Spleen (tissue), 11 donors: ENCODE data around the gene CRB3. TPM values are rescaled to one million over a fixed set of nuclear protein-coding genes. Genes with fewer than 3 reads are reported as not detected.

ENCODE experiments used
- DNase-seq: peaks from one replicate; pipeline ENCODE4 v3.0.0-alpha.2; 2020
- H3K27ac ChIP-seq, 8 donors: fragments of 200-600 bp; sonication (generic) in 7 of 8; 1 replicate in 4 of 8; 2 replicates in 4 of 8; pipeline versions ENCODE4 v1.5.0 to v1.8.0; 2016 to 2021; ENCODE audit warnings: inconsistent platforms in 4 of 8, mild to moderate bottlenecking in 4 of 8, moderate library complexity in 1 of 8
- H3K27me3 ChIP-seq, 7 donors: fragments of 200-600 bp; sonication (generic) in 6 of 7; replicated peaks in 1 of 7; 1 replicate in 4 of 7; 2 replicates in 3 of 7; pipeline versions ENCODE4 v1.5.0 to v1.8.0; 2016 to 2021; ENCODE audit warnings: inconsistent platforms in 3 of 7, mild to moderate bottlenecking in 1 of 7
- H3K36me3 ChIP-seq, 6 donors: fragments of 200-600 bp; sonication (generic) in 5 of 6; 1 replicate in 4 of 6; 2 replicates in 2 of 6; pipeline versions ENCODE4 v1.5.0 to v1.8.0; 2016 to 2021; ENCODE audit warnings: inconsistent platforms in 2 of 6
- H3K4me1 ChIP-seq, 6 donors: fragments of 200-600 bp; sonication (generic) in 5 of 6; 1 replicate in 3 of 6; 2 replicates in 3 of 6; pipeline versions ENCODE4 v1.5.0 to v1.8.0; 2016 to 2021; ENCODE audit warnings: inconsistent platforms in 3 of 6
- H3K4me3 ChIP-seq, 8 donors: fragments of 200-600 bp; sonication (generic) in 7 of 8; 1 replicate in 4 of 8; 2 replicates in 4 of 8; pipeline versions ENCODE4 v1.5.0 to v1.8.0; 2016 to 2021; ENCODE audit warnings: inconsistent platforms in 4 of 8, mild to moderate bottlenecking in 4 of 8, moderate library complexity in 2 of 8
- H3K9me3 ChIP-seq, 8 donors: fragments of 200-600 bp; sonication (generic) in 7 of 8; 1 replicate in 4 of 8; 2 replicates in 4 of 8; pipeline versions ENCODE4 v1.5.0 to v1.8.0; 2016 to 2021; ENCODE audit warnings: inconsistent platforms in 4 of 8
- POLR2A ChIP-seq, 3 donors: fragments of 450-650 bp; IDR thresholded peaks; one replicate each; pipeline ENCODE4 v1.5.1; 2017; ENCODE audit warnings: antibody characterized with exemption in 3 of 3, mild to moderate bottlenecking in 1 of 3
- POLR2AphosphoS5 ChIP-seq, 3 donors: sonication (generic); formaldehyde crosslinking; IDR thresholded peaks; one replicate each; pipeline ENCODE4 v1.5.1; 2017; ENCODE audit warnings: antibody characterized with exemption in 3 of 3
- WGBS, 5 donors: extraction: QIAGEN DNeasy Blood & Tissue Kit in 3 of 5; methylation state at CpG; one replicate each; pipeline versions ENCODE4 v1.1.5 to v1.1.7; 2013 to 2018; 5-methylcytosine and 5-hydroxymethylcytosine counted together
- intact Hi-C: fragments of 100-400 bp; cut with DNase I; formaldehyde crosslinking; loops from one replicate; pipeline ENCODE4 v1.15.0; 2023; ENCODE audit warnings: low total_unique reads
- polyA plus RNA-seq, 3 donors: library from polyadenylated mRNA; stranded (reverse); fragments of 200-250 nt; gene quantifications; one replicate each; pipeline ENCODE4 v1.2.1, GENCODE V29; 2013
- total RNA-seq, 7 donors: library from RNA; depleted of rRNA in 3 of 7; stranded (reverse); fragments of >200 nt in 3 of 7; fragmentation: NEBNext Ultra II Directional in 4 of 7; extraction: Animal tissue kit (Norgen Biotek cat#: 25700) in 4 of 7; gene quantifications; one replicate each; pipeline versions ENCODE4 v1.1.0 to v1.2.1, GENCODE V29; 2016 to 2021
- TF ChIP-seq, protein P1 (sequence below), 11 experiments: fragments of 200-600 bp in 7 of 11; fragments of 450-650 bp in 4 of 11; sonication (generic) in 4 of 11; IDR thresholded peaks in 8 of 11; conservative IDR thresholded peaks in 3 of 11; 1 replicate in 7 of 11; 2 replicates in 4 of 11; pipeline versions ENCODE4 v1.4.0 to v1.8.0; 2016 to 2021; ENCODE audit warnings: antibody characterized with exemption in 11 of 11, inconsistent platforms in 4 of 11, mild to moderate bottlenecking in 1 of 11
- donor health status: healthy with polysubstance abuse.
- donor health status: DM: no; HTN: no; CAD: no; lungs with moderate emphysema.
- donor health status: DM: no; HTN: no; CAD: no.
- donor health status: Bipolar disorder and iron deficiency.
- donor health status: healthy.
- donor health status: DM: no; HTN: no; CAD: no.
- donor health status: DM: yes; HTN: yes; CAD: no.

Gene CRB3
- total and polyA plus RNA-seq, 10 donors: 1.0 to 2.0 (median 1.2) TPM; not detected in 2

DNA sequence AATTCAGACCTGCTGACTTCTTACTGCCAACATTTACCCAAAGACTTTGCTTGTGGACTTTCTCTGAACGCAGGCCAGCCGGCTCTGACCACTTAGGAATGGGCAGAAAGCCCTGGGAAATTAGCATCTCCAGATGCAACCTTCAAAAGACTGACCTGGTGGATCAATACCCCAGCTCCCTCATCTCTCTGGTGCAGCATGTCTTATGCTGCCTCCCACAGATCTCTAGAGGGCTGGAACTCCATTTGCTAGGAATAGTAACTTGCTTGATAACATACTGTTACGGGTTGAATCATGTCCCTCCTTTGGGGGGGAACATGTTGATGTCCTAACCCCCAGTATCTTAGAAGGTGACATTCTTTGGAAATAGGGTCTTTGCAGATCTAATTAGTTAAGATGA lies 17.6 kb upstream of the CRB3 start:
- Histone ChIP-seq H3K4me1 (no peaks in the 10 kb centered on the region), H3K27ac (no peak overlapping the region), H3K9me3 (peaks cover 0 to 12% (median 0%) of the 10 kb centered on the region in 8 donors), H3K36me3 (peaks cover 0 to 23% (median 0%) of the 10 kb centered on the region in 6 donors), H3K27me3 (no peaks in the 10 kb centered on the region), H3K4me3 (no peak overlapping the region)
- TF ChIP-seq, protein P1, sequence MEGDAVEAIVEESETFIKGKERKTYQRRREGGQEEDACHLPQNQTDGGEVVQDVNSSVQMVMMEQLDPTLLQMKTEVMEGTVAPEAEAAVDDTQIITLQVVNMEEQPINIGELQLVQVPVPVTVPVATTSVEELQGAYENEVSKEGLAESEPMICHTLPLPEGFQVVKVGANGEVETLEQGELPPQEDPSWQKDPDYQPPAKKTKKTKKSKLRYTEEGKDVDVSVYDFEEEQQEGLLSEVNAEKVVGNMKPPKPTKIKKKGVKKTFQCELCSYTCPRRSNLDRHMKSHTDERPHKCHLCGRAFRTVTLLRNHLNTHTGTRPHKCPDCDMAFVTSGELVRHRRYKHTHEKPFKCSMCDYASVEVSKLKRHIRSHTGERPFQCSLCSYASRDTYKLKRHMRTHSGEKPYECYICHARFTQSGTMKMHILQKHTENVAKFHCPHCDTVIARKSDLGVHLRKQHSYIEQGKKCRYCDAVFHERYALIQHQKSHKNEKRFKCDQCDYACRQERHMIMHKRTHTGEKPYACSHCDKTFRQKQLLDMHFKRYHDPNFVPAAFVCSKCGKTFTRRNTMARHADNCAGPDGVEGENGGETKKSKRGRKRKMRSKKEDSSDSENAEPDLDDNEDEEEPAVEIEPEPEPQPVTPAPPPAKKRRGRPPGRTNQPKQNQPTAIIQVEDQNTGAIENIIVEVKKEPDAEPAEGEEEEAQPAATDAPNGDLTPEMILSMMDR (IDR thresholded peaks at IDR 0.05 in 8 of 11, conservative IDR thresholded peaks at IDR 0.05 in 3 of 11): no peak
- TF ChIP-seq POLR2A (IDR thresholded peaks at IDR 0.05) (no peak), POLR2AphosphoS5 (IDR thresholded peaks at IDR 0.05) (no peak)
- no peak for DNase-seq
- 93 to 100% (median 97%) methylated on average over 3 of the region's 3 CpGs for WGBS, 5 donors
- intact Hi-C loops: no loop called here

DNA sequence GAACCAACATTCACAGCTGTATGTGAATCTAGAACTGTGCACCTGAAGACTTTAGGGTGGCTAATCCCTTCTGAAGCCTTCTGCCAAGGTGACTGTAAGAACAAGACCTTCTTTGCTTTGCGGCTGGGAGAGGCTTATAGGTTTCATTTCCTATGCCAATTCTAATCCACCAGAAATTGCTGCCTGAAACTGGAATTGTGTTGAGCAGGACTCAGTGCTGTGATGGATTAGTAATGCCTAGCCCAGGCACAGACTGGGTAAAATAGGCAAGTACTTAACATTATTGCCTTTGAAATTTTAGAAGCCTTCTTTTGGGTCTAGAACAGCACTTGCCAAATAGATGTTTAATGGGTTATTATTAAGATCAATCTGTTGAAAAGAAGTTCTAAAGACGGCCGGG lies 16.0 kb upstream of the CRB3 start:
- Histone ChIP-seq H3K9me3 (peaks cover 0 to 12% (median 0%) of the 10 kb centered on the region in 8 donors), H3K36me3 (peaks cover 0 to 31% (median 0%) of the 10 kb centered on the region in 6 donors), H3K4me1 (no peaks in the 10 kb centered on the region), H3K4me3 (no peak overlapping the region), H3K27ac (no peak overlapping the region), H3K27me3 (no peaks in the 10 kb centered on the region)
- DNase-seq: no peak
- 88 to 93% (median 91%) methylated on average over 3 of the region's 3 CpGs for WGBS, 5 donors
- intact Hi-C loops: no loop called here
- TF ChIP-seq, protein P1 (IDR thresholded peaks at IDR 0.05 in 8 of 11, conservative IDR thresholded peaks at IDR 0.05 in 3 of 11): no peak
- TF ChIP-seq POLR2AphosphoS5 (IDR thresholded peaks at IDR 0.05) (no peak), POLR2A (IDR thresholded peaks at IDR 0.05) (no peak)

DNA sequence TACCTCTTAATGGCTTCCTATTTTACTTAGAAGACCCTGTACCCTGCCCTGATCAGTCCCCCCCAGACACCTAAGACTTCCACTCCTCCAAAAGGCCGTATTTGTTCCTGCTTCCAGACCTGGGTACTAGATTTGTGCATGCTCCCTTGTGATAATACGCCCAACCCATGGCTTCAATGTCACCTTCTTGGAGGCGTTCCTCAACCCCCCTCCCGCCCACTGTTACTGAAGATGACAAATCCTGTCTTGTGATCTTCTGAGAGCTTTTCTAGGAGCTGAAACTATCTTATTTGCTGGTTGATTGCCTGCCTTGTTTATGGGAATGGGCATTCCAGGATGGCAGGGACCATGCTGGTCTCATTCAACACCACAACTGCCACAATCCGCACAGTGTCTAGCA lies 13.9 kb upstream of the CRB3 start:
- H3K36me3 ChIP-seq: peaks cover 3 to 51% (median 16%) of the 10 kb centered on the region in 6 donors
- H3K27me3 ChIP-seq: no peaks in the 10 kb centered on the region
- 93 to 95% (median 94%) methylated on average over 5 of the region's 5 CpGs for WGBS, 5 donors
- no peak for TF ChIP-seq POLR2A (IDR thresholded peaks at IDR 0.05)
- TF ChIP-seq, protein P1 (IDR thresholded peaks at IDR 0.05 in 8 of 11, conservative IDR thresholded peaks at IDR 0.05 in 3 of 11): no peak
- no peak for TF ChIP-seq POLR2AphosphoS5 (IDR thresholded peaks at IDR 0.05)
- DNase-seq: no peak
- no peak overlapping the region for H3K4me3 ChIP-seq
- no peaks in the 10 kb centered on the region for H3K4me1 ChIP-seq
- no peak overlapping the region for H3K27ac ChIP-seq
- intact Hi-C loops: no loop called here
- H3K9me3 ChIP-seq: peaks cover 5 to 32% (median 19%) of the 10 kb centered on the region in 8 donors

DNA sequence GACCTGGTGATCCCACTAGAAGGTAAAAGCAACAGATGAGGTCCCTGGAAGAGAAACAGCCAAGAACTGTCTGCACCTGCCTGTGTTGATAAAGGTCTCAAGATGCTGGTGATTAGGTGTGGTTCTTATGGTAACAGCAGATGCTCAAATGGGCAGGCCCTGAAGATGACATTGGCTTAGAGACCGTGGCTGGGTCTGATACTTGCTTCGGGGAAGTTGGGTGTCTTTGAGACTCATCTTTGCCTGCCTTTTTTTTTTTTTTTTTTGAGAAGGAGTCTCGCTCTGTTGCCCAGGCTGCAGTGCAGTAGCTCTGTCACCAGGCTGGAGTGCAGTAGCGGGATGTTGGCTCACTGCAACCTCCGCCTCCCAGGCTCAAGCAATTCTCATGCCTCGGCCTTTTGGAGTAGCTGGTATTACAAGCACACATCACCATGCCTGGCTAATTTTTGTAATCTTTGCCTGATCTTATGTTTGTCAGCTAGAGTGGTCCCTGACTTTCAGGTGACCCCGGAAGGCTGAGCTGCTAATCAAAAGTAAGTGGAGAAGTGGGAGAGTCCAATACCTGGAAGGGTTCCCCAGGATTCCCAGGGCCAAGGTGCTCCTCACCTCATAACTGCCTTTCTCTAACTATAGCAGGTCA lies 12.4 kb upstream of the CRB3 start:
- Histone ChIP-seq H3K36me3 (peaks cover 3 to 51% (median 18%) of the 10 kb centered on the region in 6 donors), H3K4me1 (no peaks in the 10 kb centered on the region), H3K27ac (no peak overlapping the region), H3K4me3 (no peak overlapping the region), H3K27me3 (no peaks in the 10 kb centered on the region), H3K9me3 (peaks cover 5 to 30% (median 22%) of the 10 kb centered on the region in 8 donors)
- 84 to 92% (median 90%) methylated on average over 6 to 7 of the region's 7 CpGs for WGBS, 5 donors
- no peak for DNase-seq
- intact Hi-C loops: no loop called here
- TF ChIP-seq POLR2A (IDR thresholded peaks at IDR 0.05): no peak
- no peak for TF ChIP-seq POLR2AphosphoS5 (IDR thresholded peaks at IDR 0.05)
- TF ChIP-seq, protein P1 (IDR thresholded peaks at IDR 0.05 in 8 of 11, conservative IDR thresholded peaks at IDR 0.05 in 3 of 11): no peak
